ENCODE results near the gene CLEC2A.
A peak's percentile ranks its signal among the peaks of the same experiment; 100 is the strongest.

Gene CLEC2A

DNA sequence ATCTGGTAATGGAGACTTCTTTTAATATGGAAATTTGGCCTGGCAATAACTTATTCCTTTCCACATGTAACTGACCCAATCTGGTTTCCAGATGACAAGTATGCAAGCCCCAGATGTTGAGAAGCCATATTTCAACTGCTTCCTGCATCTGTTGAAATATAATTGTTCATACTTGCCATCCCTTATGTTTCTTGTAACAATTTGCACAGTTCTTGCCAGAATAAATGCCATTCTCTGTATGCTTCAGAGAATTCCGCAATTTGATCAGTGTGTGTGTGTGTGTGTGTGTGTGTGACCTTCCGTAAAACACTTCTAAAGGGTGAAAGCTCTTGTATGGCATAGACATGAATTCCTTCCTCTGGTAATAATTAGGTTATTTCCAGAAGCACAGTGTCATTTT, 1.8 kb upstream of the CLEC2A start:
- no peak for DNase-seq

DNA sequence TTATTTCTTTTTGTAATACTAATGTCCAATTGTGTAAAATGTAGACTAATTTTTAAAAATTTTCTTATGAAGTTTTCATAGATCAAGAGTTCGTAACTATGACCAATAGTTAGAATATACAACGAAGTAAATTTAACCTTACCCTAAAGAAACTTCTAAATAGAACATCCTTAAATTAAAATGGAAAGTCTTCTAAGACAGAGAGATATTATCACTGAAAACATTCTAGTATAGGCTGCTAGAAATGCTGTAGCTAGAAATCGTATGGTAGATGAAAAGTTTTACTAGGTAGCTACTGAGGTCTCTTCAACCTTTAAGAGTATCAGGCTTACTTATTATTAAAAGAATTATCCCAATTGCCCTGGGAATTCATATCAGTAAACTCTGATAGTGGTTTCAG, 925 bp downstream of the CLEC2A start:
- no peak for DNase-seq

DNA sequence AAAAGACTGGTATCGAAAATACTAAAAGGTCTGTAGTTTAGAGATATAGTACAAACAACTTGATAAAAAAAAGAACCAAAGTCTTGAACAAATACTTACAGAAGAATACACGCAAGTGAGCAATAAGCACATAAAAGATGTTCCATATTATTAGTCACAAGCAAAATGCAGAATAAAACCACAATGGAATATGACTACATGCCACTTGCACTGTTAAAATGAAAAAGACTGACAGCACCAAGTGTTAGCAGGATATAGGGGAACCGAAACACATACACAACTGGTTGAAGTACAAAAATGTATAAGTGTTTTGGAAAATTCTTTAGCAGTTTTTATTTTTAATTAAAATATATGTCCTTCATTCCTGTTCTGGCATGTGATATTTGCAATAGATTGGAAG, 3.6 kb downstream of the CLEC2A start:
- DNase-seq = no peak

- DNase-seq = no peak
These were observed 5.3 kb downstream of the CLEC2A start for GRCh38 chr12:9926876-9927275.

GRCh38 chr12:9925705-9926393, 6.3 kb downstream of the CLEC2A start:
- peak; percentile 12 to 54 for DNase-seq

- no peak for DNase-seq
These were observed 9.7 kb downstream of the CLEC2A start for GRCh38 chr12:9922429-9922828.

GRCh38 chr12:9920451-9920850, 11.7 kb downstream of the CLEC2A start:
- no peak for DNase-seq

DNA sequence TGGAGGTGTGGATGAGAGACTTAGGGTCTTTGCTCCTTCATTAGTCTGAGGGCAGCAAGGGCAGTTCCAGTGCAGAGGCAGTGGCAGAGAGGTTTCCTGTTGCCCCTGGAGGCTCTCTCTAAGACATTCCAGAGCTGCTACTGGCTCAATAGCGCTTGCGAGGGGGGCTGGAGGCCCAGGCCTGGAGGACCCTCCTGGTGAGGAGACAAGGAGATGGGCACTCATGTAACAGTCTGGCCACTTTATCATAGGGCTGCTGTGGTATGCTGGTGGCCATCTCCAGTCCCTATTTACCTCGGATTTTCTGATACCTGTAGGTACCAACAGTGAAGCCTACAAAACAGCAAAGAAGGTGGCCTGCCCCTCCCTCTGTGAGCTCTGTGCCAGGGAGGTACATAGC, 12.7 kb downstream of the CLEC2A start:
- no peak for DNase-seq

GRCh38 chr12:9911708-9912107, 20.5 kb downstream of the CLEC2A start:
- DNase-seq = no peak

GRCh38 chr12:9910716-9911421, 21.3 kb downstream of the CLEC2A start:
- DNase-seq = no peak

DNA sequence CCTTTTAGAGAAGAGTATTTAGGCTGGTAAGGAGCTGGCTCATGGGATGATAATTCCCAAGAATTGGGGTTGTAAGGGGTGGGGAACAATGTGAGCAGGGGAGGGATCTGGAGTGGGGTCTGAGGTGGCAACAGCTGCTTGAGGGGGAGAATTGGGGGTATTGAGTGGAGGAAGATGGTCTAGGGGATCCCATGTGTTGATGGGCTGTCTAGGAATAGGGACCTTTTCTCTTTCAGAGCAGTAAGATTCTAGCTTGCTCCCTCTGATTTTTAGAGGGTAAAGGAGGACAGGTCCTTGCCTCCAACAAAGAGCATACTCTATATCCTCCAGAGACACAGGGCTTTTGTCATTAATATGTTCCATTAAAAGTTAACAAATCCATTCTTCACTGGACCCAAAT, 22.4 kb downstream of the CLEC2A start:
- no peak for DNase-seq

- DNase-seq = no peak
These were observed 23.8 kb downstream of the CLEC2A start for GRCh38 chr12:9908350-9908749.

GRCh38 chr12:9907769-9908168, 24.4 kb downstream of the CLEC2A start:
- no peak for DNase-seq

DNA sequence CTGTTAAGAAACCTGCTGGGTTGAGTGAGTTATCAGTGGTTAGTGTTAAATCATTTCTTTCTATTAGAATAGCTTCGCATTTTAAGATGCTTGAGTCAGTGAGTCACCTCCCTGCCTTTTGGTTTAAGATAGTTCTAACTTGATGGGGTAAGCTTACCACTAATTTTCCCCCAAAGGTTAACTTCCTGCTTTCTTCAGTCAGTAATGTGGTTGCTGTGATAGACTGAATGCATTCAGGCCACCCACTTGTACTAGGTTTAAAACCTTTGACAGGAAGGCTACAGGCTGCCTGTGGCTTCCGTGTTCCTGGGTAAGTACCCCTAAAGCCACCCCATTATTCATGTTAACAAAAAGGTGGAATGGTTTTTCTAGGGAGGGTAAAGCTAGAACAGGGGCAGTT, 25.3 kb downstream of the CLEC2A start:
- DNase-seq = peak; percentile 32 to 59

- no peak for DNase-seq
These were observed 29.5 kb downstream of the CLEC2A start for GRCh38 chr12:9902539-9903228.

DNA sequence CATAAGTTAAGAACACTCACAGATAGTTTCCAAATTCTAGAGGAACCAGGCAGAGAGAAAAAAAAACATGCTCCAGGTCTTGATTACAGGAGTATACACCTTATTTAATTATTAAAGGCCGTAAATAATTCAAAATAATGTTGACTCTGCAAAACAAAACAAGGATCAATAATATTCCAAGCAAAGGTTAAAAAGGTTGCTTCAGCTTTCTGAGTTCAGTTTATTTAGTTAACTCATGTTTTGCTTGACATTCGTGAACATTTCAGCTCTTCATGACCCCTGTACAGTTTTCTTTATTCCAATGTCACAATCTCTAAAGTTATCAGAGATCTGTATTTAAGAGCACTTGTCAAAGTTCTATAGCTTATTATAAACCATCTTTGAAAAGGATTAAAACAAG, 31.2 kb downstream of the CLEC2A start:
- DNase-seq = no peak

DNA sequence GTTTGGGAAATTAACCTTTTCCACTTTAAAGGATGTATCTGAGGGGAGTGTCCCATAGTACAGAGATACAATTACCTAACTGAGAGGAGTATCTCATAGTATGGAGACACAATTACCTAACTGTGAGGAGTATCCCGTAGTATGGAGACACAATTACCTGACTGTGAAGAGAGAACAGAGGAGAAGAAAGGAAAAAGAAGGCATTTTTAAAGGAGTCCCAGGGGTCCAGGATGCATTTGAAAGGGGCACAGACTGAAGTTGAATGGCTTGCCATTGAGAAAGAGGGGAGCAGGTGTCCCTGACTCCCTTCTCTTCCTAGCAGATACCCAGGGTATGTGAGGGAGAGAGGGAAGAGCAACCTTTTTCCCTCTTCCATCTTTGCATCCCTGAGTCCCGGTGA, 33.0 kb downstream of the CLEC2A start:
- no peak for DNase-seq

GRCh38 chr12:9897535-9897934, 34.6 kb downstream of the CLEC2A start:
- no peak for DNase-seq

DNA sequence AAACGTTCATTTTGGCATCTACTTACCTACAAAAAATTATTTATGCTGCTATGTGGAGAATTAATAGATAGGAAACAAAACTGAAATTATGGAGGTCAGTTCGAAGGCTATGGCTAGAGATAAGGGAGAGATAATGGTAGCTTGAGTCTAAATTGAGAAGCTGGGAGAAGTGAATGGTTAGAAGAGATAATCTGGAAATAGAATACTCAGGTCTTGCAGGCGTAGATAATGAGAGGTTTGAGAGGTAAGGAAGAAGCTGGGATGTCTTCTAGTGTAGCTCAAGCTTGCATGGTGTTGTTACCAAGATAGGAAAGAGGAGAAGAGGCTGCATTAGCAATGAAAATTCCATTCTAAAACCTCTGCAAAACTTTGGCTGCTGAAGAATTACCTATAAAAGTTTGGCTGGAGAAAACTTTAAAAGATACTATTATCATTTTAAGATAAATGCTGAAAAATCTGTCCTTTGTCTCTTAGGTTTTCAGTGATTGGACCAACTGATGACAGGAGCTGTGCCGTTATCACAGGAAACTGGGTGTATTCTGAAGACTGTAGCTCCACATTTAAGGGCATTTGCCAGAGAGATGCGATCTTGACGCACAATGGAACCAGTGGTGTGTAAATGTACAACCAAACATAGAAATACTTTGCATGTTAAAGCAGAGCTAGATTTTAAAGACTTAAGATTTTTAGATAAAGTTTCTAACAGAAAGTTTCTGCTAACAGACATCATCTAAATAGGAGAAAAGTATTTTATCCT, 36.8 kb downstream of the CLEC2A start:
- DNase-seq = no peak

DNA sequence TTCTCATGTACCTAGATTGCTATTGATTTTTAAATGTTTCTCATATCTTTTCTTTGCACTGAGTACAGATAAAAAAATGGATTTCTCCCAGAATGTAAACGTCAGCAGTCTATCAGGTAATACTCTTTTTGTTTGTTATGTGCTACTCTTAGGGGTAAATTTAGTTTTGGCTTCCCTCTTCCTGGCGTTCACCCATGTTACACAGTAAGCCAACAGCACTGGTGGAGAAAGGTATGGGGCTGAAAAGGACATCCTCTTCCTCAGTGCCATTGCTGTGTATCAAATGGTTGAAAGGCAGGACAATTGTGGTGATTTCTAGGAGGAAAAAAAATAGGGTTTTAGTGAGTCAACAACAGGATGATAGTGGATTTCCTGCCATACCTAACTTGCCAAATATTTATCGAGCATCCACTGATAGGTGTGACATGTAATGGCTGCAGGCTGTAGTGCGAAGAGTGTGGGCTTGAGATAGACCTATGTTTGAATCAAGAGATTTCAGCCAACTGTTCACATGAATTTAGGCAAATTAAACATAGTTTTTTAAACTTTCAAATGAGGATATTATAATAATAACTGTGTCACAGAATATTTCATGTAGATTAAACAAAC, 43.4 kb downstream of the CLEC2A start:
- DNase-seq = no peak

GRCh38 chr12:9883175-9883574, 49.0 kb downstream of the CLEC2A start:
- DNase-seq = no peak

DNA sequence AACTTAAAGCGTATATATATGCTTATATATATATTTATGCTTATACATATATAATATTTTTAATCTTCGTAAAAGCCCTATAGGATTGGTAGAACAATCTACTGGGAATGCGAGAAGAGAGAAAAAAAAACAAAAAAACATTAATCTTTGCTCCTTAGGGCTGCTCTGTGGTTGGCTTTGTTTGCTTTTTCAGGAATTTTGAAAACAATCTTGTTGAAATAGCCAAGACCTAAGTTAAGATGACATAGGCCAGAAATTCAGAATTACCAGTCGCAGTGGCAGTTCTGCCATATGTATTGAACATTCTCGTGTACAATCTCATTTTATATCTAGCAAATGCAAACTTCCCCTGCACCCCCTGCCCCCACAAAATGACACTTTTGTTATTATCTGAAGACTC, 50.2 kb downstream of the CLEC2A start:
- no peak for DNase-seq

GRCh38 chr12:9881246-9881645, 50.9 kb downstream of the CLEC2A start, which contains the start of gene KLRF2:
KLRF2 (plus strand) TSS chr12:9881489; CDS start chr12:9881596, 107 bp downstream.
- no peak for DNase-seq

All from CD4-positive, alpha-beta T cell treated with Interleukin-1 beta for 1 hour (primary cell).